Activated naive CD4-positive, alpha-beta T cell treated with anti-CD3 and anti-CD28 coated beads, Interleukin-2, amount 50 U/mL, for 72 hours (primary cell): ENCODE measurements around the gene BRMS1. TPM values are rescaled to one million over a fixed set of nuclear protein-coding genes. Genes with fewer than 3 reads are reported as not detected.
"Not testable (repeated sequence)": the region's sequence is repeated elsewhere in the genome, so short reads cannot be mapped to it uniquely, and the experiment has no call there.

Source experiments
- ATAC-seq, 2 donors: fragments of 150-1000 bp; cut with Tn5 transposase; 2 replicates each; pipeline ENCODE4 v1.10.0; 2021; ENCODE audit warnings: mild to moderate bottlenecking in 2 of 2, moderate library complexity in 2 of 2
- DNase-seq, 2 donors: peaks; one replicate each; pipeline ENCODE4 v3.0.0; 2021 to 2022; ENCODE audit warnings: low spot score in 2 of 2
- H3K27ac Mint-ChIP-seq, 2 donors: one replicate each; pipeline ENCODE4 v1.8.0; 2022; ENCODE audit warnings: mild to moderate bottlenecking in 2 of 2, mixed read lengths in 2 of 2
- H3K36me3 Mint-ChIP-seq, 2 donors: one replicate each; pipeline ENCODE4 v1.8.0; 2022; ENCODE audit warnings: mixed read lengths in 2 of 2
- H3K9me3 Mint-ChIP-seq, 2 donors: one replicate each; pipeline ENCODE4 v1.8.0; 2022; ENCODE audit warnings: mixed read lengths in 2 of 2
- total RNA-seq, 2 donors: library from RNA; stranded (reverse); gene quantifications; one replicate each; pipeline ENCODE4 v1.2.3, GENCODE V29; 2022

Gene BRMS1
- total RNA-seq, 2 donors from 2014 or later, result 32.1 to 33.5 TPM

DNA sequence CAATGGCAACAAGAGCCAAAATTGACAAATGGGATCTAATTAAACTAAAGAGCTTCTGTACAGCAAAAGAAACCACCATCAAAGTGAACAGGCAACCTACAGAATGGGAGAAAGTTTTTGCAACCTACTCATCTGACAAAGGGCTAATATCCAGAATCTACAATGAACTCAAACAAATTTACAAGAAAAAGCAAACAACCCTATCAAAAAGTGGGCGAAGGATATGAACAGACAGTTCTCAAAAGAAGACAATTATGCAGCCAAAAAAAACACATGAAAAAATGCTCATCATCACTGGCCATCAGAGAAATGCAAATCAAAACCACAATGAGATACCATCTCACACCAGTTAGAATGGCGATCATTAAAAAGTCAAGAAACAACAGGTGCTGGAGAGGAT lies 24.6 kb downstream of the BRMS1 start:
- not testable (repeated sequence) for ATAC-seq, H3K27ac Mint-ChIP-seq, DNase-seq
- Mint-ChIP-seq H3K9me3 (peaks cover 0 to 10% of the 10 kb centered on the region in 2 donors), H3K36me3 (peaks cover 0 to 19% of the 10 kb centered on the region in 2 donors)

- ATAC-seq (no peak), DNase-seq (no peak)
- H3K27ac Mint-ChIP-seq, result no peak overlapping the region
- peaks cover 0 to 19% of the 10 kb centered on the region in 2 donors for H3K36me3 Mint-ChIP-seq
- peaks cover 0 to 10% of the 10 kb centered on the region in 2 donors for H3K9me3 Mint-ChIP-seq
Observed at GRCh38 chr11:66318600-66318970, 26.3 kb downstream of the BRMS1 start.

GRCh38 chr11:66317723-66318599 lies 26.9 kb downstream of the BRMS1 start:
- H3K27ac Mint-ChIP-seq, result peak overlapping the region; percentile 29 to 44
- ATAC-seq, result peak; percentile 59 to 72
- DNase-seq, result no peak
- H3K9me3 Mint-ChIP-seq, result peaks cover 0 to 10% of the 10 kb centered on the region in 2 donors
- peaks cover 0 to 19% of the 10 kb centered on the region in 2 donors for H3K36me3 Mint-ChIP-seq

- peak in 1 of 2 donors; percentile 10 for ATAC-seq
Observed at GRCh38 chr11:66317322-66317722, 27.6 kb downstream of the BRMS1 start.

GRCh38 chr11:66316849-66317251 lies 28.1 kb downstream of the BRMS1 start, which contains the start of gene CD248:
CD248 (minus strand) TSS chr11:66317044; CDS start chr11:66317027, 17 bp downstream.
- H3K27ac Mint-ChIP-seq, result peak within 1 kb of the TSS; percentile 29 to 44
- DNase-seq, result no peak
- H3K9me3 Mint-ChIP-seq, result peaks cover 0 to 10% of the 10 kb centered on the region in 2 donors
- H3K36me3 Mint-ChIP-seq, result peaks cover 0 to 19% of the 10 kb centered on the region in 2 donors
- ATAC-seq, result no peak

More at GRCh38 chr11:66317322-66317722, 27.6 kb downstream of the BRMS1 start:
- DNase-seq, result no peak
- peaks cover 0 to 19% of the 10 kb centered on the region in 2 donors for H3K36me3 Mint-ChIP-seq
- H3K9me3 Mint-ChIP-seq, result peaks cover 0 to 10% of the 10 kb centered on the region in 2 donors
- H3K27ac Mint-ChIP-seq, result peak overlapping the region; percentile 29 to 44

DNA sequence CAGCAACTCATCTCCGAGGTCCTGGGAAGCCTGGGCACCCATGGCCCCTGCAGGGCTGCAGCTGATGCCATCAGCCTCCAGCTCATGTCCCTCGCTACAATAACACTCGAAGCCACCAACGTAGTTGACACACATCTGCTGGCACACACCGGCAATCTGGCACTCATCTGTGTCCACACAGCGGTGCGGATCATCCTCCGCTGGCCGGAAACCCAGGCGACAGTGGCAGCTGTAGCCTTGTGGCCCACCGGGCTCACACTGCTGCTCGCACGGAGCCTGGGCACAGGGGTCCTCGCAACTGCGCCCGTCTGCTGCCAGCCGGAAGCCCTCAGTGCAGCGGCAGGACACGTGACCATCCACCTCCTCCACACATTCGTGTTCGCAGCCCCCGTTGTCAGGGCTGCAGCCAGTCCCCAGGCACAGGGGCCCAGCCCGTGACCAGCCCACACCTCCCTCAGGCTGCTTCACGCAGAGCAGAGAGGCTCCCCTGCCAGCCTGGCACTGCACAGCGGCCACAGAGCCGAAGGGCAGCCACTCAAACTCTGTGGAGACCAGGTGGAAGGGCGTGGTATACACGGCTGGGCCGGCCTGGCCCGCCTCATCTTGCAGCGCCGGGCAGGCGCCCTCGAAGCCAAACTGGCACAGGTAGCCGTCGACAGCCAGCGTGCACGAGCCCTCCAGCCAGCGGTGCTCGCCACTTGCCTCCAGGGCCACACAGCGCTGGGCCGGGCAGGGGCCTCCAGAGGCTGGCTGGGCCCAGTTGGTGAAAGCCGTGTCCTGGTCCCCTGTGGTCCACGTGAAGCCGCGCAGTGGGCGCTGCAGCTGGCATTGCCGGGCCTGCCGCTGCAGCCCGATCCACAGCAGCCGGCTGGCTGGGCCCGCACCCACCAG lies 28.7 kb downstream of the BRMS1 start:
- DNase-seq (no peak), ATAC-seq (no peak)
- no peak overlapping the region for H3K27ac Mint-ChIP-seq
- peaks cover 0 to 19% of the 10 kb centered on the region in 2 donors for H3K36me3 Mint-ChIP-seq
- H3K9me3 Mint-ChIP-seq, result peaks cover 0 to 10% of the 10 kb centered on the region in 2 donors

GRCh38 chr11:66315498-66315885 lies 29.4 kb downstream of the BRMS1 start:
- Mint-ChIP-seq H3K27ac (peak overlapping the region in 1 of 2 donors; percentile 6), H3K36me3 (peaks cover 0 to 19% of the 10 kb centered on the region in 2 donors), H3K9me3 (peaks cover 0 to 10% of the 10 kb centered on the region in 2 donors)
- DNase-seq (no peak), ATAC-seq (no peak)

GRCh38 chr11:66314561-66315497 lies 30.1 kb downstream of the BRMS1 start:
- peak overlapping the region in 1 of 2 donors; percentile 6 for H3K27ac Mint-ChIP-seq
- no peak for DNase-seq
- no peak for ATAC-seq
- peaks cover 0 to 10% of the 10 kb centered on the region in 2 donors for H3K9me3 Mint-ChIP-seq
- H3K36me3 Mint-ChIP-seq, result peaks cover 0 to 14% of the 10 kb centered on the region in 2 donors

DNA sequence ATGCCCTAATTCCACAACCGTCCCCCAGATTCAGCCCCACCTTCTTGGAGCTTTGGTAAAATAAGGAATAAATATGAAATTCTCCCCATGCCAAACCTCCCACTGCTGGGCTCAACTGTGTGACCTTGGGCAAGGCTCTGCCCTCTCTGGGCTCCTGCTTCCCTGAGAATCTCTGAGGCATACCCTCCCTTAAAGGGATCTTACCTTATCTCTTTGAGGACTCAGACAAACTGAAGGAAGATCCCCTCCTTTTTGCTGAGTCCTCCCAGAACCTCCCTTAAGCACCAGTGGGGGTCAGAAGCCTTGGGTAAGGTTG lies 30.8 kb downstream of the BRMS1 start:
- Mint-ChIP-seq H3K36me3 (peaks cover 0 to 7% of the 10 kb centered on the region in 2 donors), H3K27ac (no peak overlapping the region), H3K9me3 (peaks cover 0 to 6% of the 10 kb centered on the region in 2 donors)
- ATAC-seq (no peak), DNase-seq (no peak)

DNA sequence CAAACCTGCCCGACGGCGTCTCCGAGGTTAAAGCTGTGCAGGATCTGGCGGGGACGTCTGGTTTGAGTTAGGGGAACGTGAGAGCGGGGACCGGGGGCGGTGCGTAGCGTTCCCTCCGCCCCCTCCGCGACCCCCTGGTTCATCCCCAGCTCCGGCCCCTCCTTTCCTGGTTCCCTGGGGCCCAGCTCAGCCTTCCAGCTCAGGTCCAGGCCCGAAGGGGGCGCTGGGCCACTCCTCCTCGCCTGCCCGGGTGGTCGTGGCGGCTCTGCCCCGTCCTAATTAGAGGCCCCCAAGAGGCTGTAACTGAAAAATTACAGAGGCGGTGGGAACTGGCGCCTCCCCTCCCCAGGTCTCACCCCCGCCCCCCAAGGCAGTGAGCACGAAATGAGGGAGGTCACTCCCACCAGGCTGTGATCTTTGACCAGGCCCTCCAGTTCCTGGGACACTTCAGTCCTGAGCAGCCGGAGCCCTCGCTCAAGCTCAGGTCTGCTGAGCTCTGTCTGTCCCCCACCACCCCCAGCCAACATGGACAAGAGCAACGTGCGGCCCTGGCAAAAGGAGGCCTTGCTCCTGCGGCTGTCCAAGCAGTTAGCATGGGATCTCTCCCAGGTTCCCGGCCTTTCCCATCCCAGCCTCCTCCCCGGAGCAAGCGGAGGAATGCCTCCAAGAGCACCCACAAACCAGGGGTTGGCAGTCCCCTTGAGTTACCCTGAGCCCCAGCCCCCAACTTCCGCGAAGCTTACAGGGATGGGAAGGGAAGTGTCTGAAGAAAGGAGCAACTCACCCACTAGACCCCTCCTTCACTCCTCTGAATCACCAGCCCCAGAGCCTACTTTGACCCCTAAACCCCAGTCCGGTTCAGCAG lies 31.4 kb downstream of the BRMS1 start:
- no peak for ATAC-seq
- Mint-ChIP-seq H3K36me3 (peaks cover 0 to under 1% of the 10 kb centered on the region in 2 donors), H3K9me3 (peaks cover 0 to under 1% of the 10 kb centered on the region in 2 donors), H3K27ac (peak overlapping the region in 1 of 2 donors; percentile 77)
- no peak for DNase-seq

DNA sequence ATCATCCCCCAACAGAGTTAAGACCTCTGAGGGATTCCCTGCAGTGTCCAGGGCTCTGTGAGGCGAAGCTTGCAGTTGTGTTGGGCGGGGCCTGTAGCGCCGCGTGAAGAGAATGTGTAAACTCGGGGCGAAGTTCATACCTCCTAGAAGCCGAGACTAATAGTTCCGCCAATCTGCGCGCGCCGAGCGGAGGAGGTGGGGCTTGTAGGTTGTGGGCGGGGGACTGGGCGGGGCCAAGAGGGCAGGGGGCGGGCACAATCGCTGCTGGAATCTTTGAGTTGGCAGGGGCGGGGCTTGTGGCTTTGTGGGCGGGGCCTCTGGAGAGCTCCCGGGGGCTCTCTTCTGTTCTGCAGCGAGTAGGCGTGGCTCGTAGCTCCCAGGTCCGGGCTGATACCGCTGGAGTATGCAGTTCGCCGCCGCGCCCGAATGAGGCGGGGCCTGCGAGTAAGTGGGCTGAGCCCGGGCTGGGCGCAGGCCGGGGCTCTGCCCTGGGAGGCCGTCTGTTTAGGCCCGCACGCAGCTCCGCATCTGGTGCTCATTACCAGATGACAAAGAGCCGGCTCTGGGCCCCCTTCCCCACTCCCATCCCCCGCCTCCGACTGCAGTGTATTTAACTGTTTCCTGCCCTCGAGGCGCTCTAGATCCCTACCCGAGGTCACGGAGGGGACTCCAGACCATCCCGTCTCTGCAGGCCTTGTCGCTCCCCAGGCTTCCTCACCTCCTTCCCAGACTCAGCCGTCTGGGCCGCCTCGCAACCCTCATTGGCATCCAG lies 32.2 kb downstream of the BRMS1 start:
- no peaks in the 10 kb centered on the region for H3K9me3 Mint-ChIP-seq
- peak overlapping the region; percentile 77 to 96 for H3K27ac Mint-ChIP-seq
- peak; percentile 92 to 93 for DNase-seq
- ATAC-seq, result peak; percentile 75 to 76
- no peaks in the 10 kb centered on the region for H3K36me3 Mint-ChIP-seq

GRCh38 chr11:66311965-66312548 lies 32.8 kb downstream of the BRMS1 start:
- ATAC-seq, result peak; percentile 78 to 82
- Mint-ChIP-seq H3K36me3 (no peaks in the 10 kb centered on the region), H3K27ac (peak overlapping the region; percentile 77 to 96), H3K9me3 (no peaks in the 10 kb centered on the region)
- peak; percentile 93 to 99 for DNase-seq

DNA sequence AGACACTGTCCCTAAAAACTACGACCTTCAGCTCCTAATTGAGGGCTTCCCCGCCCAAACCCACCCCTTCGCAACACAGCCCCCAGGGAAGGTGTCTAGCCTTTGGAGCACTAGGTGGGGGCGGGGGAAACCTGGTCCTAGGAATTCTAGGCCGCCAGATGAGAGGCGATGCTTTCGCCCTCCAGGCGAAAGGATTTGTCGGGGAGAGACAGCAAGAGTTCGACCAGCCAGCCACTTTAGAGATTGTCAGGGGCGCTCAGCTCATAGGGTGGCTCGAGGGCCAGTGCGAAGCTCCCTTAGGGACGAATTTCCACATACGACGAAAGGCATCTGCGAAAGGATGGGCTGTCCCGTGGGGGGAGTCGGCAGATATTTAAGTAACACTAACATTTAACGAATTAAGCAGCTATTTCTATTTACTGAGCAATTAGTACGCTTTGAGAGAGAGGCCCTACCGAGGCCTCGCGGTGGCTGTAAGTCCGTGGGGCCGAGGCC lies 33.4 kb downstream of the BRMS1 start:
- DNase-seq (no peak), ATAC-seq (no peak)
- Mint-ChIP-seq H3K9me3 (no peaks in the 10 kb centered on the region), H3K27ac (peak overlapping the region; percentile 77 to 89), H3K36me3 (no peaks in the 10 kb centered on the region)
